NCI-H2171 treated with DMSO at 0.1 percent for 48 hours (cell line): ENCODE data around the gene RAB6D.
"Not testable (repeated sequence)": the region's sequence is repeated elsewhere in the genome, so short reads cannot be mapped to it uniquely, and the experiment has no call there.

Source experiments
- DNase-seq: peaks from one replicate; lab custom pipeline; 2025; lab: John Stamatoyannopoulos, UW

Gene RAB6D

GRCh38 chr2:131365452-131365851, 1.5 kb upstream of the RAB6D start:
- DNase-seq: no peak

GRCh38 chr2:131363213-131363612, 755 bp downstream of the RAB6D start:
- peak; percentile 1 for DNase-seq

DNA sequence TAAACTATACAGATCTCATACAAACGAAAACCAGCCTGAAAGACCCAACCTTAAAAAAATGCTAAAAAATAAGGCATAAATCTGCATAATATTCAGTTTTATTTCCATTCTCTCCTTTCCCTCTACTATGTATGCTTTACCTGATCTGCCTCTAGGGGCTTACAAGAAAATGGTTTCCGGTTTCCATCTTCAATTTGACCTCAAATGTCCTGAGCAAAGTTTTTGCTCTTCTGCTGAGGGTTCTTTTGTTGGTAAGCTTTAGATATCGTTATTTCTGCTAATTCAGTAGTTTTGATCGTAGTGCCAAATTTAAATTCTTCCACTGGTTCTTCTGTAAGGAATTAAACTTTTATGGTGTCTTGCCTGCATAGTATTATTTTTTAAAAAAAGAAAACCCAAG, 2.2 kb downstream of the RAB6D start:
- DNase-seq: peak; percentile 3

DNA sequence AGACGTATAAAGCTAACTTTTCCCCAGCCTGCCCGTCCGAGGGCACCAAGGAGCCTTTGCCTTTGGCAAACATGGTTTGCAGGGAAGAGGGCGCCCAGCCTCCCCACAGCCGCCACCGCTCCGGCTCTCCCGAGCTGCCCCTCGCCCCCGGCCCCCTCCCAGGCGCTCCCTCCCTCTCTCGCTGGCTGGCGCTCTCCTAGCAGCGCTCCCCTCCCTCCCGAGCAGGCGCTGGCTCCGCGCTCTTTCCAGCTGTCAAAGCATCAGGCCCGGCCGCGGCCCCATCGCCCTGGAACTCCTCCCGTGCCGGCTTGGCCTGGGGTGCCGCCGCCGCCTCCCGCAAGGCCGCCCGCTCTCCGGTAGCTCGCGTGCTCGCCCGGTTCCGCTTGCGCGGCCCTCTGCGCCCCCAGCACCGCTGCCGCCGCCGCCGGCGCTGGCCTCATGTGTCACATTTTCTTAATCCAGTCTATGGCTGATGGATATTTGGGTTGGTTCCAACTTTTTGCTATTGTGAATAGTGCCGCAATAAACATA, 10.7 kb downstream of the RAB6D start:
- DNase-seq: not testable (repeated sequence)

- no peak for DNase-seq
Observed at GRCh38 chr2:131349021-131349420, 14.9 kb downstream of the RAB6D start.

- DNase-seq: peak; percentile 17
Observed at GRCh38 chr2:131347035-131347434, 16.9 kb downstream of the RAB6D start.

GRCh38 chr2:131339307-131339706, 24.7 kb downstream of the RAB6D start:
- DNase-seq: not testable (repeated sequence)

GRCh38 chr2:131335319-131335718, 28.6 kb downstream of the RAB6D start:
- DNase-seq: peak; percentile 46

DNA sequence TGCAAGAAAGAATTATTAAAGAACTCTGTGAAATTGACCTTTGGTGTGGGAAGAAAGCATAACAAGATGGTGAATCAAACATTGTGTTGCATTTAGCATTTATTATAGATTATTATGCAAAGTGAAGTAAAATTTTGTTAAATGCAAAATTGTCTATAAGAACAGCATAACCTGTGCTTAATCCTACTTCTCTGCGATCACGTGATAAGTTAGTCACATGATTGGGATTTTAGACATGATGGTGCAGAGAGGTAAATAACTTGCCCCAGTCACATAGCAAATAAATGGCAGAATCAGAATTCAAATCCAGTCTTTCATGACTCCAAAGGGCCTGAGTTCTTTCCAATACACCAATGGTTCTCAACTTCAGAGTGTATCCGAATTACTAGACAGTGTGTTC, 31.3 kb downstream of the RAB6D start:
- not testable (repeated sequence) for DNase-seq

GRCh38 chr2:131331000-131331399, 33.0 kb downstream of the RAB6D start:
- DNase-seq: peak; percentile 52

GRCh38 chr2:131322209-131322608, 41.8 kb downstream of the RAB6D start:
- DNase-seq: no peak

DNA sequence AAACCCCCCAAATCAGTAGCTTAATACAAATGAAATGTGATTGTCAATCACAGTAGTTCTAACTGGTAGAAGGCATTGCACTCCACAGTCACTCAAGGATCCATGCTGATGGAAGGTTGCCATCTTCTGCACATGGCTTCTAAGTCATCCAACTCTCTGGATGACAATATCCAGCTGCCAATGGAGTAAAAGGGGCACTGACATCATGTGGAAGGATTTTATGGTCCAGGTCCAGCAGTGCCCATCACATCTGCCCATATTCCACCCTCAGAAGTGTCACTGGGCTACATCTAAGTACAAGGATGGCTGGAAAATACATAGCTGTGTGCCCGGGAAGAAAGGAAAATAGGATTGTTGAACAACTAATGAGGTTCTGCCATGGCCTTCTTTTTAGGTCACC, 42.6 kb downstream of the RAB6D start:
- not testable (repeated sequence) for DNase-seq

DNA sequence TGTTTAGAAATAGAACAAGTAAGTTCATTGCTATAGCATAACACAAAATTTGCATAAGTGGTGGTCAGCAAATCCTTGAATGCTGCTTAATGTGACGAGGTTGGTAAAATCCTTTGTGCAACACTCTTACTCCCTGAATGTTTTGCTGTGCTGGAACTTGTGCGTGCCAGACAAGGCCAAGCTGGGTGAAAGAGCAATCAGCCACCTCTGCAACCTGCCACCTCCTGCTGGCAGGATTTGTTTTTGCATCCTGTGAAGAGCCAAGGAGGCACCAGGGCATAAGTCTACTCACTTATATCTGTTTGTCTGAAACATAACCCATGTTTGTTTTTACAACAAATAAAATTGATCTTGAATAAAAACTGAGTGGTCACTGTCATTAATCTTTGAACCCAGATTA, 53.0 kb downstream of the RAB6D start:
- not testable (repeated sequence) for DNase-seq
